GM12873 (cell line): ENCODE results near the gene XPC.

ENCODE experiments used
- TF ChIP-seq, protein P1 (sequence below): IDR thresholded peaks from 2 replicates; pipeline ENCODE4 v1.5.1; 2012; ENCODE audit warnings: low read depth, mild to moderate bottlenecking, moderate library complexity, low read length, control low read depth; ENCODE audit not compliant: insufficient read depth; ENCODE audit errors: missing control alignments

XPC gene

DNA sequence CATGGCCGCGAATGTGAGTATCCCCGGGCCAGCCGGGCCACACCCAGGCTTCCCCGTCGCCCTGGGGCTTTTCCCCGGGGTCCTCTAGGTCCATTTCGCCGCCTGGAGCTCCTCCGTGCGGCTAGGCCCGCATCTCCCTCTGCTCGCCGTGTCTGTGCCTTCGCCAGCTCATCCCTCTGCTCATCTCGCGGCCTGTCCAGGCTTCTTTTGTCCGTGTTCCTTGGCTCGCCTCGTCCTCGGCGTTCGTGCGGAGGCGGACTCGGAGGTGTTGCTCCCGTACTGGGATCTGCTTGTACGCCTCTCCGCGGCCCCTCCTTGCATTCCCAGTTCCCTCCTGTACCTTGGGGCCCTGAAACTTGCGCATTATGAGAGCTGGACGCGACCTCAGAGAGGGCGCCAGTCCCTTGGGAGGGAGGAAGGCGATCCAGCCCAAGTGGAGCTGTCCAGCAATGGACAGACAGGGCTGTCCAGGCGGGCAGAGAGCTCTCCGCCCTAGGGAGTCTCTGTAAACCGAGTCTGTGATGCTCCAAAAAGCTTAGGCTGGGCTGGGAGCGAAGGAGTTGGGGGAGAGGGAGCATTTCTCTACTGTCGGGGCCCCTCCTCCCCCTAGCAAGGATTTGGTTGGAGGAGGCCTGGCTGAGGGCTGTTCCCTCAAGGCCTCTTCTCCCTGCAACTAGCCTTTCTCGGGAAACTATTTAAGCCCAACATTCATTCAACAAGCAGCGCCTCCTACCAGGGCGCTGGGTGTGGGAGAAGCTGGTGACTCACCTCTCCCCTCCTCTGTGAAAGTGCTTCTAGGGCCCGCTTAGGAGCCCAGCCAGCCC is 53.0 kb downstream of the XPC start:
- TF ChIP-seq, protein P1, sequence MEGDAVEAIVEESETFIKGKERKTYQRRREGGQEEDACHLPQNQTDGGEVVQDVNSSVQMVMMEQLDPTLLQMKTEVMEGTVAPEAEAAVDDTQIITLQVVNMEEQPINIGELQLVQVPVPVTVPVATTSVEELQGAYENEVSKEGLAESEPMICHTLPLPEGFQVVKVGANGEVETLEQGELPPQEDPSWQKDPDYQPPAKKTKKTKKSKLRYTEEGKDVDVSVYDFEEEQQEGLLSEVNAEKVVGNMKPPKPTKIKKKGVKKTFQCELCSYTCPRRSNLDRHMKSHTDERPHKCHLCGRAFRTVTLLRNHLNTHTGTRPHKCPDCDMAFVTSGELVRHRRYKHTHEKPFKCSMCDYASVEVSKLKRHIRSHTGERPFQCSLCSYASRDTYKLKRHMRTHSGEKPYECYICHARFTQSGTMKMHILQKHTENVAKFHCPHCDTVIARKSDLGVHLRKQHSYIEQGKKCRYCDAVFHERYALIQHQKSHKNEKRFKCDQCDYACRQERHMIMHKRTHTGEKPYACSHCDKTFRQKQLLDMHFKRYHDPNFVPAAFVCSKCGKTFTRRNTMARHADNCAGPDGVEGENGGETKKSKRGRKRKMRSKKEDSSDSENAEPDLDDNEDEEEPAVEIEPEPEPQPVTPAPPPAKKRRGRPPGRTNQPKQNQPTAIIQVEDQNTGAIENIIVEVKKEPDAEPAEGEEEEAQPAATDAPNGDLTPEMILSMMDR = no peak

DNA sequence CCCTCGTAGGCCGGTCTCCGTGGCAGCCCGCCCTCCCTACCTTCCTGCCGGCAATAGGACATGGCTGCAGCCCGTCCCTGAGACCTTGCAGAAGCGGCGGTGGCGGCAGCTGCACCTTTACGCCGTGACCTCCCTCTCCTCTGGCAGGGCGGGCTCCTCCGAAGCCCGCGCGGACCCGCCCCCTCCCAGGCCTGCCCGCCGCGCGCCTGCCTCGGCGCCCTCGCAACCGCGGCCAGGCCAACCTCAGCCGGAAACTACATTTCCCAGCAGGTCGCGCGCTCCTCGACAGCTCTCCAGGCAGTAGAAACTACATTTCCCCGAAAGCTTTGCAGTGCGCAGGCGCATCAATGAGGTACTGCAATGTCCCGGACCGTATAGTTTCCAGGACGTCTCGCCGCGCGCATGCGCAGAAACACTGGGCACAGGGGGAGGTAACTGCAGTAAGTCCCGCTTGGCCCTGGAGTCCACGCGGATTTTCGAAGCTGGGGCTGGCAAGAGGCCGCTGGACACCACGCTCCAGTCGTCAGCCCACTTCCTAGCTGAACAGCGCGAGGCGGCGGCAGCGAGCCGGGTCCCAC is 53.7 kb downstream of the XPC start, which contains the start of the genes CHCHD4 and TMEM43:
Gene CHCHD4 (minus strand): TSS at position 256 of the 578 bp plus-strand sequence. CDS start 194 bp downstream, at position 62.
Gene TMEM43 (plus strand): TSS at position 438 of the 578 bp plus-strand sequence. CDS start 142 bp downstream, outside the sequence.
- TF ChIP-seq, protein P1 = no peak

- TF ChIP-seq, protein P1 = no peak
Measured at GRCh38 chr3:14124223-14124614, 54.2 kb downstream of the XPC start.

- TF ChIP-seq, protein P1 = no peak
Measured at GRCh38 chr3:14123308-14124222, 54.8 kb downstream of the XPC start.

- TF ChIP-seq, protein P1 = no peak
Measured at GRCh38 chr3:14122301-14122700, 56.1 kb downstream of the XPC start.

- TF ChIP-seq, protein P1 = no peak
Measured at GRCh38 chr3:14121859-14122258, 56.5 kb downstream of the XPC start.
